SJSA1 (cell line): ENCODE data around the gene NEK10. TPM values are rescaled to one million over a fixed set of nuclear protein-coding genes. Genes with fewer than 3 reads are reported as not detected.

Experiments used
- DNase-seq, 2 experiments: peaks; one replicate each; pipeline ENCODE4 v3.0.0-alpha.2; 2015 to 2020; ENCODE audit warnings: low spot score in 2 of 2, low read depth in 1 of 2
- H3K27ac ChIP-seq: fragments of 250-450 bp; sonication (Bioruptor Pico); 2 replicates; pipeline ENCODE4 v1.5.1; 2020; ENCODE audit warnings: mild to moderate bottlenecking, moderate library complexity
- H3K27me3 ChIP-seq: fragments of 250-450 bp; sonication (Bioruptor Pico); replicated peaks from 2 replicates; pipeline ENCODE4 v1.5.1; 2020; ENCODE audit warnings: mild to moderate bottlenecking, moderate library complexity
- H3K36me3 ChIP-seq: fragments of 250-450 bp; sonication (Bioruptor Pico); 2 replicates; pipeline ENCODE4 v1.5.1; 2020; ENCODE audit warnings: mild to moderate bottlenecking
- H3K4me1 ChIP-seq: fragments of 250-450 bp; sonication (Bioruptor Pico); replicated peaks from 2 replicates; pipeline ENCODE4 v1.6.1; 2021; ENCODE audit warnings: mild to moderate bottlenecking
- H3K4me3 ChIP-seq: fragments of 250-450 bp; sonication (Bioruptor Pico); 2 replicates; pipeline ENCODE4 v1.5.1; 2020; ENCODE audit warnings: mild to moderate bottlenecking
- H3K9me3 ChIP-seq: fragments of 250-450 bp; sonication (Bioruptor Pico); replicated peaks from 2 replicates; pipeline ENCODE4 v1.5.1; 2020; ENCODE audit warnings: mild to moderate bottlenecking
- total RNA-seq: library from RNA; depleted of rRNA; stranded (reverse); fragments of >200 nt; shearing (Covaris generic); gene quantifications from 2 replicates; pipeline ENCODE4 v1.2.3, GENCODE V29; 2014

The NEK10 gene
- total RNA-seq, 1 experiment from 2014 or later, result 1.8 TPM

DNA sequence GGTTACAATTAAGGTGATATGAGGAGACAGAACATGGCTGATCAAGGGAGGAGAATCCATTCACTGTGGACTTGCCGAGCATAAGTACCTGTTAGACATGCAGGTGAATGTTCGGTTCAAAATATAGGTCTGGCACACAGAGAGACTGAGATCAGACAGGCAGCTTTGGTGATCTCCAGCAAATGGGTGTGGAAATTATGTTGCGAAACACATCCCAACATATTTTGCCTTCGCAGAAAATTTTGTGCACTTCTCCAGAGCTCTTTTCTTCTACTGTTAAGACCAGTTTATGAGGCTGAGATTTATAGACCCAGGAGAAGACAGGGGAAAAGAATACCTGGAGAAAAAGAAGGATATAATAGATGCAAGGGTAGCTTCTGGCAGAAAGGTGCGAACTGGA lies 183.2 kb downstream of the NEK10 start:
- Histone ChIP-seq H3K4me3 (no peak overlapping the region), H3K27ac (no peak overlapping the region), H3K27me3 (no peaks in the 10 kb centered on the region), H3K4me1 (no peaks in the 10 kb centered on the region), H3K9me3 (no peaks in the 10 kb centered on the region), H3K36me3 (no peaks in the 10 kb centered on the region)
- no peak for DNase-seq

DNA sequence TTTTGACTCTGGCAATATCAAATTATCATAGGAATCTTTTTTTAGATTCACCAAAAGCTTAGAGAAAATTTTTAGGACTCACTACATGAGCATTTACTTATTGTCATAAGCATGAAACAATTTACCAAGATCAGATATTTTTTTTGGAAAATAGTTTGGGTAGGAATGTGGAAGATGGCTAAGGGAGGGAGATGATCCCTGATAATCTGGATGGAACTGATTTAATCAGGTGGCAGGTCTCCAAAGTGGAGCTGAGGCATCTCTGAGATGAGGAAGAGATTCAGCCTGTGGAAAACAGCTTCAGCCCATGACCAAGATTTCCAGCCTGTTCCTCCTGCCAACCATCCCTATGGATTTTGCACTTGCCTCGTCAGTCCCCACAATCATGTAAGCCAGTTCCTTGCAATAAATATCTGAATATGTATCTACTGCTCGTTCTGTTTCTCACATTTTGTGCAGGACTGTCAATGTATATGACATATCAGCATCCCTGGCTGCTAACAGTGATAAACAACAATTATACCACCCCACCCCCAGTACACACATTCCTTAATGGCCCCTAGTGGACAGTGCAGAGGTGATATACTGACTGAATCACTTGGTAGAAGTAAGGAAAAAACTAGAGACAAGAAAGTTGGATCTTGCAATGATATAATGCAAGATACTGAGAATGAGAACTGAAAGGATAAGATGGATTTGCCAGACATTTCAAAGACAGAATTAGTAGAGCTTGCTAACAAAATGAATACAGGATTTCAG lies 183.8 kb downstream of the NEK10 start:
- no peaks in the 10 kb centered on the region for H3K9me3 ChIP-seq
- no peaks in the 10 kb centered on the region for H3K27me3 ChIP-seq
- H3K27ac ChIP-seq, result no peak overlapping the region
- no peaks in the 10 kb centered on the region for H3K4me1 ChIP-seq
- no peak for DNase-seq
- no peaks in the 10 kb centered on the region for H3K36me3 ChIP-seq
- no peak overlapping the region for H3K4me3 ChIP-seq

DNA sequence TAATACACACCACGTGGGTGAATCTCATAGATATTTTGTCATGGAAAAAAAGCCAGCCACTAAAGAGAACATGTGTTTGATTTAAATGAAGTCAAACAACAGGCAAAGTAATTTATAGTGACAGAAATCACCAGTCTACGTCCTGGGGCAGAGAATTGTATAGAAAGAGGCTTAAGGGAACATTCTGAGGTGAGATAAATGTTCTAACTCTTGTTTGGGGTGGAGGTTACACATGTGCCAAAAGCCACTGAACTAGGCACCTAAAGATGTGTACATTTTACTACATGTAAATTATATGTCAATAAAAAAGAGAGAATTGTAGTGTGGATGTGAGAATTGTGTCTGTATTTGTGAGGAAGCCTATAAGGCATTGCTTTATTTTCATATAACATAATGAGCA lies 184.9 kb downstream of the NEK10 start:
- Histone ChIP-seq H3K4me3 (no peak overlapping the region), H3K27me3 (no peaks in the 10 kb centered on the region), H3K4me1 (no peaks in the 10 kb centered on the region), H3K27ac (no peak overlapping the region), H3K9me3 (no peaks in the 10 kb centered on the region), H3K36me3 (no peaks in the 10 kb centered on the region)
- DNase-seq, result no peak

DNA sequence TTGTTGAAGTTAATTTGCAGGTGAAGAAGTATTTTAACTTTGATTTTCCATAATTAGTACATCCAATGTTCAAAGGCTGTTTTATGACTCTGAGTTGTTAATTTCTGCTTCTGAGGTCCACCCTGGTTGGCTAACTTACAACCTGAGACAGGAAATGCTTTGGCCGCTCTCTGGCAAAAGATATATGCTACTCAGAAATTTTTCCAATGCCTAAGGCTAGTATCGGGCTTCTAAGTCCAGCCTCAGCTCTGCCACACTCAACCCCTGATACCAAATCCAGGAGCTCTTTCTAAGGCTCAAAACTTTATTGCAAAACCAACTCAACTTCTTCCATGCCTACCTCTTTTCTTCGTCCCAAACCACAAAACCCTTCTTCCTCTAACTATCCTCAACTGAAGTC lies 192.9 kb downstream of the NEK10 start:
- Histone ChIP-seq H3K4me3 (no peak overlapping the region), H3K27me3 (no peaks in the 10 kb centered on the region), H3K36me3 (no peaks in the 10 kb centered on the region), H3K27ac (no peak overlapping the region), H3K4me1 (no peaks in the 10 kb centered on the region), H3K9me3 (no peaks in the 10 kb centered on the region)
- DNase-seq, result no peak

DNA sequence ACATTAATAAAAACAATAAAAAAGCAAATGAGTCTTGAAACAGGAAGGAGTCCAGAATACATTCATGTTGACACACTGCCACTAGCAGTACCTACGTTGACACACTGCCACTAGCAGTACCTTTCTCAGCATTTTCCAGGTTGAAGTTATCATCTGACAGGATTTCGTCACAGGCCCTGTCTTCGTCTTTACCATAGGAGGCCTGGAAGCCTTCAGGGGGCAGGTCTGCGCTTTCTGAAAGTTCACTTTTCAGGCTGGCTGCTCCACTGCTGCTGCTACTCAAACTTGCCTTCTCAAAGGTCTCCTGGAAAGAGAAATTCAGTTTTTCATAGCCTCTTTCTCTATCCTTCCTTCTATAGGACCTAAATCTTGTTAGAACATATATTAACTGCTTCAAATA lies 194.7 kb downstream of the NEK10 start:
- H3K27ac ChIP-seq, result no peak overlapping the region
- H3K27me3 ChIP-seq, result no peaks in the 10 kb centered on the region
- H3K4me3 ChIP-seq, result no peak overlapping the region
- no peak for DNase-seq
- no peaks in the 10 kb centered on the region for H3K4me1 ChIP-seq
- H3K36me3 ChIP-seq, result no peaks in the 10 kb centered on the region
- H3K9me3 ChIP-seq, result no peaks in the 10 kb centered on the region

DNA sequence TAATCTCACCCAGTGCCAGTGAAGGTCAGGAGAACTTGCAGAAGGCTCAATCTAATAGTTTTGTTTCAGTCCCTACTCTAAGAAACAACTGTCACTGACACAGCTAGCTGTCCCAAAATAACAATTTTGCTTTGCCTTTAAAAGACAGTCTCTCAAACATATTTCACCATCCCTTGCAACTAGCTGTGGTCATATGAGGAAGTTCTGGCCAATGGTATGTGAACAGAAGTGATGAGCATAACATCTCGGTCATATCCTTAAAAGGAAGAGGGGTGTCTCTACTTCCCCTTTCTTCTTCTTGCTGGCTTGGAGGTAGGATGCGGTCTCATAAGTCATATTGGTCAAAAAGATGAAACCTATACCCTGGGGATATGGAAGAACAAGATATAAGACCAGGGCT lies 198.1 kb downstream of the NEK10 start:
- no peak overlapping the region for H3K27ac ChIP-seq

DNA sequence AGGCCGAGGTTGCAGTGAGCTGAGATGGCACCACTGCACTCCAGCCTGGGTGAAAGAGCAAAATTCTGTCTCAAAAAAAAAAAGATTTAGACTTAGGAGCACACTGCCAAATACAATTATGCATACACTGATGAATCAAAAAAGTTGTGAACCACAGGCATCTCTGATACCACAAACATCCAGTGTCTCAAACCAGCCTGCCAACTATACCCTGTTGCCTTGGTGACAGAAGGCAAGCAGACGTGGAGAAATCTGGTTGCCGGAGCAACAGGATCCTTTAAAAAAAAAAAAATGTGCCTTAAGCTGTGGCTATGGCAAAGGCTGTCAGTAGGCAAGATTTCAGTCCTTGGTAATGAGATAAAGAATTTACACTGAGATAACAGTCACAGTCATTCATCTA lies 202.3 kb downstream of the NEK10 start:
- Histone ChIP-seq H3K27ac (peak overlapping the region; percentile 40), H3K36me3 (no peaks in the 10 kb centered on the region), H3K9me3 (no peaks in the 10 kb centered on the region), H3K4me1 (peaks cover 16% of the 10 kb centered on the region), H3K4me3 (no peak overlapping the region), H3K27me3 (no peaks in the 10 kb centered on the region)
- DNase-seq, result peak; percentile 47 to 59

More for the DNA sequence above, 198.1 kb downstream of the NEK10 start:
- H3K27me3 ChIP-seq, result no peaks in the 10 kb centered on the region
- no peaks in the 10 kb centered on the region for H3K9me3 ChIP-seq
- DNase-seq, result no peak
- peaks cover 7% of the 10 kb centered on the region for H3K4me1 ChIP-seq
- no peaks in the 10 kb centered on the region for H3K36me3 ChIP-seq
- no peak overlapping the region for H3K4me3 ChIP-seq

DNA sequence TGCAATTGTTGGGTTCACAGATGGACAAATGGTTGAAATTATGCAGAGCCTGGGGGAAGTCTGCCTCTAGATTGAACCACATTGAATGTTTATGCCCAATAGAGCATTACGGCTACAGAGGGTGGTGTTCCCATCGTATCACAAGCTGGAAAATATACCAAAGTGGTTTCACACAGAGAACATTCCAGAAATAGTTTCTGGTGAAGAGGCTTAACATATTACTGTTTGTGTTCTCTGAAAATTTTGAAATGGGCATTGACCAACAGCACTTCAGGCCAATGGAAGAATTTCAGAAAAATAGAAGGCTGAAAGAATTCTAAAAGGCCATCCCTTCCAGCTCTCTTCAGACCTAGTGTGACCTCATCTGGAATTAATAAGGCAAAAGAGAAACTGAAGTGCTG lies 203.9 kb downstream of the NEK10 start:
- peak overlapping the region; percentile 40 for H3K27ac ChIP-seq

DNA sequence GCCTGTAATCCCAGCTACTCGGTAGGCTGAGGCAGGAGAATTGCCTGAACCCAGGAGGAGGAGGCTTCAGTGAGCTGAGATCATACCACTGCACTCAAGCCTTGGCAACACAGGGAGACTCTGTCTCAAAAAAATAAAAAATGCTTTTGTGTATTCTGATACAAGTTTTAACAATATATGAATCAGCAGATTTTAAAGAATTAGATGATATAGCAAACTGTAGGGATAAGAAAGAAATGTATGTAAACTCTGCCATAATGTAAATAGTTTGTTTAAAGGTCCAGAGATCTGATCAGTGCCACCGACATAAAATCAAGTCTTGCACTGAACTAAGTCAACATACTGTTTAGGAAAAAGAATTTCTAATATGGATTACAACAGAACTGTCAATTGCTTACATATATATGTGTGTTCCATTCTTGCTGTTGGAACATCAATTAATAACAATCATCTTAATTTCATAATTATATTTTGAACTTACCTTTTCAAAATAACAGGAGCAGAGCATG lies 208.3 kb downstream of the NEK10 start:
- no peaks in the 10 kb centered on the region for H3K9me3 ChIP-seq
- DNase-seq, result no peak
- no peaks in the 10 kb centered on the region for H3K27me3 ChIP-seq
- peaks cover 7% of the 10 kb centered on the region; the same call in 1 of the 2 replicates for H3K4me1 ChIP-seq
- no peak overlapping the region for H3K27ac ChIP-seq
- no peaks in the 10 kb centered on the region for H3K36me3 ChIP-seq
- H3K4me3 ChIP-seq, result no peak overlapping the region

More for the DNA sequence above, 203.9 kb downstream of the NEK10 start:
- Histone ChIP-seq H3K9me3 (no peaks in the 10 kb centered on the region), H3K4me3 (no peak overlapping the region), H3K4me1 (peaks cover 16% of the 10 kb centered on the region), H3K27me3 (no peaks in the 10 kb centered on the region), H3K36me3 (no peaks in the 10 kb centered on the region)
- DNase-seq, result peak in 1 of 2 experiments; percentile 60

DNA sequence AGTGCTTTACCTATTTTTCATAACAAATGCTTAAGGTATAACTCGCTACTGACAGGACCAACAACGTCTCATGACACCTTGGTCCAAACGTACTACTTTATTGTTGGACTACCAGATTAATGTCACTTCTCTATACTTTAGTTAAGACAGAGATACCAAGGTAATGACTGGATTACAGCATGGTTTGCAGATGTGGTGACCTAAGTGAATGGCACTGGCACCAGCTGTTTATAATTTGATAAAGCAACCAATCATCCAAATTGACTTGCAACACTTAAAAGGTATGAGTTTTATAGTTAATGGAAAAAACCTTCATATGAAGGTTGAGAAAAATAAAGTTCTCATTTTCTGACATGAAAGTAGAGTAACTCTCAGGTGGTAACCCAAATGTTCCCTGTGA lies 209.0 kb downstream of the NEK10 start:
- H3K4me1 ChIP-seq, result peaks cover 2% of the 10 kb centered on the region; the same call in 1 of the 2 replicates
- H3K9me3 ChIP-seq, result no peaks in the 10 kb centered on the region
- no peaks in the 10 kb centered on the region for H3K36me3 ChIP-seq
- no peaks in the 10 kb centered on the region for H3K27me3 ChIP-seq
- no peak overlapping the region for H3K27ac ChIP-seq
- no peak for DNase-seq
- no peak overlapping the region for H3K4me3 ChIP-seq

DNA sequence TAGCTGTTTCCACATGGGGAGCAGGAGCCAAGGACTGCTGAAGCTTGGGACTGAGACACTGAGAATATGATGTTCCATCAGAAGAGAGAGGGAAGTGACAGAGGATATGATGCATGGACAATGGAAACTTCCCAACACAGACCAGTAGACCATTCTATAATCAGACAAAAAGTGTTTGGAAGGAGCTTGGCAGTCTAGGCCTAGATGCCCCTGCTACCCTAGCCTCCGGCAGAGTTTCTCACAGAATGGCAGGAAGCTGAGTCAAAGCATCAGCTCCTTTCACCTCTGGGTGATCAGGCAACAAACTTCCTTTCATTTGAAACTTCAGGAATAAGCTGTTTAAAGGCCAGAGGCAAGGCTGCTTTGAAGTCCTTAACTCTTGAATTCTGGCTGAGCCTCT lies 222.0 kb downstream of the NEK10 start:
- H3K27ac ChIP-seq, result no peak overlapping the region
- no peaks in the 10 kb centered on the region for H3K36me3 ChIP-seq
- DNase-seq, result no peak
- H3K4me1 ChIP-seq, result no peaks in the 10 kb centered on the region
- no peaks in the 10 kb centered on the region for H3K9me3 ChIP-seq
- H3K4me3 ChIP-seq, result no peak overlapping the region
- H3K27me3 ChIP-seq, result no peaks in the 10 kb centered on the region

DNA sequence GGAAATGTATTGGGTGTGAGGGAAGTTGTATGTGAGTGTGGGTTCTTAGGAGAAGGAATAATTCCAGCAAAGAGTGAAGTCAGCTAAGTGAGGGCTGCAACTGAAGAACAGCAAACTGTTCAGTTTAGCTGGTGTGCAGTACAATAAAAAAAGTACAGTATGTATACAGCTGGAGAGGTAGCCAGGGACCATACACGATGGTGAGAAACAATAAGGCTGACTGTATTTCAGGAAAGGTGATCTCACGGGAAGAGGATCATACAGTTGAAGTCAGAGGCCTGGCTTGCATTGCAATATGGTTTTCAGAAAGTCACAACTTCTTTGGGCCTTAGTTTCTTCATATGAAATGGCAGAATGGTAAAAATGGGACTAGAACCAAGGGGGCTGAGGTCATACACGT lies 222.4 kb downstream of the NEK10 start:
- no peaks in the 10 kb centered on the region for H3K27me3 ChIP-seq
- H3K4me1 ChIP-seq, result no peaks in the 10 kb centered on the region
- H3K36me3 ChIP-seq, result no peaks in the 10 kb centered on the region
- no peak overlapping the region for H3K4me3 ChIP-seq
- DNase-seq, result no peak
- H3K9me3 ChIP-seq, result no peaks in the 10 kb centered on the region
- H3K27ac ChIP-seq, result no peak overlapping the region

DNA sequence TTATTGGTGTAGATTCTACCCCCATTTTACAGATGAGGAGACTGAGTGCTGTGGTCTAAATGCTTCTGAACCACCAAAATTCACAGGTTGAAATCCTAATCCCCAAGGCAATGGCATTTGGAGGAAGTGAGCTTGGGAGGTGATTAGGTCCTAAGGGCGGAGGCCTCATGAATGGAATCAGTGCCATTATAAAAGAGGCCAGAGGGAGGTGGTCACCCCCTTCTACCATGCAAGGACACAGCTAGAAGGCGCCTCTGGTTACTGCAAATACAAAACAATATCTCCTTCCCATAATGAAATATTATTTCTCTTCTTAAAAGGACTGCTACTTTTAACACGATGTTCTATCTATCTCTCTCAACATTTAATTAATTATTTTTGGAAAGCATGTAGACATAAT lies 223.5 kb downstream of the NEK10 start:
- Histone ChIP-seq H3K4me3 (no peak overlapping the region), H3K4me1 (no peaks in the 10 kb centered on the region), H3K27me3 (no peaks in the 10 kb centered on the region), H3K9me3 (0 out of 2 replicates have a peak, but pooled peaks cover 4% of the 10 kb centered on the region), H3K27ac (no peak overlapping the region), H3K36me3 (no peaks in the 10 kb centered on the region)
- DNase-seq, result no peak

DNA sequence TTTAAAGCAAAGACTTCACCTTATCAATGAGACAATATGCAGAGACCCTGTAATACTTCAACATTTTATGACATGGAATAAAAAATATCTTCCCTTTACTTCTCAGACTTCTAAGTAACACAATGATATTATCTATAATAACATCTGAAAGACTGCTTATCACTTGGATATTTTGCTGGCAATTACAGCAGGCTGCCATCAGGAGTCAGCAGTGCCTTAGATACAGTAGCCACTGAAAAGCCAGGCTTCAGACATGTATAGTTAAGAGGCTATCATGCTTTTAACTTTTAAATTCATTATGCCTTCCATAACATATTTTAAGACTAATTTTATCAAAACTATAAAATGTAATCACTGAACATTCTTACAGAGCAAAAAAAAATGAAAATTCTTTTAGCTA lies 227.5 kb downstream of the NEK10 start:
- no peaks in the 10 kb centered on the region for H3K36me3 ChIP-seq
- H3K27ac ChIP-seq, result no peak overlapping the region
- no peak for DNase-seq
- H3K4me1 ChIP-seq, result no peaks in the 10 kb centered on the region
- H3K9me3 ChIP-seq, result 0 out of 2 replicates have a peak, but pooled peaks cover 4% of the 10 kb centered on the region
- H3K27me3 ChIP-seq, result no peaks in the 10 kb centered on the region
- no peak overlapping the region for H3K4me3 ChIP-seq
